ENCODE data around the gene PLA2G12B.

DNA sequence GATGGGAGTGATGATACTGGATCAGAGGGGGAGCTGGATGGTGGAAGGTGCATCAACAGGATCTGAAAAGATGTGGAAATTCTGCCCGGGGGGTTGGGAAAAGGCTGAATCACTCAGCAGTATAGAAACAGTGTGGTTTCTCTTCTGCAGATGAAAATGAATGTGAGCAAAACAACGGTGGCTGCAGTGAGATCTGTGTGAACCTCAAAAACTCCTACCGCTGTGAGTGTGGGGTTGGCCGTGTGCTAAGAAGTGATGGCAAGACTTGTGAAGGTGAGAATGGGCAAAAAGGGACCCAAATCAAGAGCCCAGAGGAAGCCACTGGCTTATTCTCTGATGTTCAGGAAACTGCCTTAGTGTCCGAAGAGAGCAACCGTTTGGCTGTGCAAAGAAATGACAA lies 48.2 kb downstream of the PLA2G12B start:
- no peak for TF ChIP-seq CTCF (IDR thresholded peaks at IDR 0.05)
- no peak for TF ChIP-seq POLR2A (IDR thresholded peaks at IDR 0.05)
